ENCODE data around the gene HTRA3.
A peak's percentile ranks its signal among the peaks of the same experiment; 100 is the strongest.

HTRA3 gene

DNA sequence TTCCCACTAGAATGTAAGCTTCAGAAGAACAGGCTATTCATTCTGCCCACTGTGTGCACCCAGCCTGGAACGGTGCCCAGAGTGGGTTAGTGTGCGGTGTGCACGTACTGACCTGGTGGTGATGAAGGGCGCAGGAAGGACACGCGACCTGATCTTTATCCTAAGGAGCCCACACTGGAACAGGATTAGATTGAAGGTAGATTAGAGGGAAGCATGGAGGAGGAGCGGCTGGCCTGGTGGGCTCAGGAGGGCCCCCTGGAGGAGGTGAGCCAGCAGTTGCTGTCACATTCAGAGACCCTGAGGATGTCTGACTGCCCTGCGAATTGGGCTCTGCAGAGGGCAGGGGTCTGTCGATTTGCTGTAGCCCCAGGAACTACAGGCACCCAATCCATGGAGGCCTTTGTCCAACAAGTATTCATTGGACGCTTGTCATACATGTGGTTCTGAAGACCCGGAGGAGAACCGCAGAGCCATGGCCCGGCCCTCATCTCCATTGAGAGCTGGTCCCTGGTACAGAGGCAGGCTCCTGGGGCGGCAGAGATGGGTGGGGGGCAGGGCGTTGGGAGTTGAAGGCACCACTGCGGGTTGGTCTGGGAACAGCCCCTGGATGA is 73.2 kb downstream of the HTRA3 start:
- Histone ChIP-seq H3K36me3 (no peaks in the 10 kb centered on the region), H3K9me3 (ENCODE audit: severe bottlenecking) (peaks cover 3% of the 10 kb centered on the region), H3K4me3 (ENCODE audit: low read depth, low read length) (no peak overlapping the region), H3K27me3 (ENCODE audit: insufficient read depth, low read depth, severe bottlenecking) (no peaks in the 10 kb centered on the region), H3K27ac (peak overlapping the region; percentile 22)
- DNase-seq = peak; percentile 77
- TF ChIP-seq, protein P1, sequence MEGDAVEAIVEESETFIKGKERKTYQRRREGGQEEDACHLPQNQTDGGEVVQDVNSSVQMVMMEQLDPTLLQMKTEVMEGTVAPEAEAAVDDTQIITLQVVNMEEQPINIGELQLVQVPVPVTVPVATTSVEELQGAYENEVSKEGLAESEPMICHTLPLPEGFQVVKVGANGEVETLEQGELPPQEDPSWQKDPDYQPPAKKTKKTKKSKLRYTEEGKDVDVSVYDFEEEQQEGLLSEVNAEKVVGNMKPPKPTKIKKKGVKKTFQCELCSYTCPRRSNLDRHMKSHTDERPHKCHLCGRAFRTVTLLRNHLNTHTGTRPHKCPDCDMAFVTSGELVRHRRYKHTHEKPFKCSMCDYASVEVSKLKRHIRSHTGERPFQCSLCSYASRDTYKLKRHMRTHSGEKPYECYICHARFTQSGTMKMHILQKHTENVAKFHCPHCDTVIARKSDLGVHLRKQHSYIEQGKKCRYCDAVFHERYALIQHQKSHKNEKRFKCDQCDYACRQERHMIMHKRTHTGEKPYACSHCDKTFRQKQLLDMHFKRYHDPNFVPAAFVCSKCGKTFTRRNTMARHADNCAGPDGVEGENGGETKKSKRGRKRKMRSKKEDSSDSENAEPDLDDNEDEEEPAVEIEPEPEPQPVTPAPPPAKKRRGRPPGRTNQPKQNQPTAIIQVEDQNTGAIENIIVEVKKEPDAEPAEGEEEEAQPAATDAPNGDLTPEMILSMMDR (IDR thresholded peaks at IDR 0.05; ENCODE audit: low read depth, low read length) = peak; percentile 87

- Histone ChIP-seq H3K36me3 (no peaks in the 10 kb centered on the region), H3K27me3 (ENCODE audit: insufficient read depth, low read depth, severe bottlenecking) (no peaks in the 10 kb centered on the region), H3K4me3 (ENCODE audit: low read depth, low read length) (no peak overlapping the region), H3K9me3 (ENCODE audit: severe bottlenecking) (peaks cover 3% of the 10 kb centered on the region), H3K27ac (no peak overlapping the region)
- TF ChIP-seq, protein P1 (IDR thresholded peaks at IDR 0.05; ENCODE audit: low read depth, low read length) = no peak
- DNase-seq = no peak
Observed at GRCh38 chr4:8343262-8343966, 73.9 kb downstream of the HTRA3 start.

- H3K27me3 ChIP-seq (ENCODE audit: insufficient read depth, low read depth, severe bottlenecking) = no peaks in the 10 kb centered on the region
- no peak overlapping the region for H3K27ac ChIP-seq
- no peaks in the 10 kb centered on the region for H3K36me3 ChIP-seq
- H3K9me3 ChIP-seq (ENCODE audit: severe bottlenecking) = peaks cover 3% of the 10 kb centered on the region
- TF ChIP-seq, protein P1 (IDR thresholded peaks at IDR 0.05; ENCODE audit: low read depth, low read length) = no peak
- no peak for DNase-seq
- H3K4me3 ChIP-seq (ENCODE audit: low read depth, low read length) = no peak overlapping the region
Observed at GRCh38 chr4:8343967-8344331, 74.4 kb downstream of the HTRA3 start.

DNA sequence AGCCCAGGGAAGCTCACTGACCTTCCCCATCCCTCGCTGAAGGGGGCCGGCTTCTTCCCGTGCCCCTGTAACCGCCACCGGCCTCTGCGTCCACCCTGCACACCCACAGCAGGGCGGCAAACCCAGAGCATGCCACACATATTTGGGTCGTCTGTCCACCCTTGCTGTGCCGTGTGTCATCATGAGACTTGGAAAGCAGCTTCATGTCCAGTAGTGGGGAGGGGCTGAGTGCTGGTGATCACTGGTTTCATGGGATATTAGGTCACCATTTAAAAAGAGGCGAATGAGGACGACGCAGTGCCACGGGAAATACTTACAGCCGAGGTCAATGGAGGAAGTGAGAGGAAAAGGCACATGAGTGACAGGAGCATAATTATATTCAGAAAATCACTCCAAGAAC is 74.8 kb downstream of the HTRA3 start:
- peaks cover 3% of the 10 kb centered on the region for H3K9me3 ChIP-seq (ENCODE audit: severe bottlenecking)
- H3K27me3 ChIP-seq (ENCODE audit: insufficient read depth, low read depth, severe bottlenecking) = no peaks in the 10 kb centered on the region
- H3K4me3 ChIP-seq (ENCODE audit: low read depth, low read length) = no peak overlapping the region
- H3K27ac ChIP-seq = no peak overlapping the region
- DNase-seq = no peak
- TF ChIP-seq, protein P1 (IDR thresholded peaks at IDR 0.05; ENCODE audit: low read depth, low read length) = no peak
- no peaks in the 10 kb centered on the region for H3K36me3 ChIP-seq

DNA sequence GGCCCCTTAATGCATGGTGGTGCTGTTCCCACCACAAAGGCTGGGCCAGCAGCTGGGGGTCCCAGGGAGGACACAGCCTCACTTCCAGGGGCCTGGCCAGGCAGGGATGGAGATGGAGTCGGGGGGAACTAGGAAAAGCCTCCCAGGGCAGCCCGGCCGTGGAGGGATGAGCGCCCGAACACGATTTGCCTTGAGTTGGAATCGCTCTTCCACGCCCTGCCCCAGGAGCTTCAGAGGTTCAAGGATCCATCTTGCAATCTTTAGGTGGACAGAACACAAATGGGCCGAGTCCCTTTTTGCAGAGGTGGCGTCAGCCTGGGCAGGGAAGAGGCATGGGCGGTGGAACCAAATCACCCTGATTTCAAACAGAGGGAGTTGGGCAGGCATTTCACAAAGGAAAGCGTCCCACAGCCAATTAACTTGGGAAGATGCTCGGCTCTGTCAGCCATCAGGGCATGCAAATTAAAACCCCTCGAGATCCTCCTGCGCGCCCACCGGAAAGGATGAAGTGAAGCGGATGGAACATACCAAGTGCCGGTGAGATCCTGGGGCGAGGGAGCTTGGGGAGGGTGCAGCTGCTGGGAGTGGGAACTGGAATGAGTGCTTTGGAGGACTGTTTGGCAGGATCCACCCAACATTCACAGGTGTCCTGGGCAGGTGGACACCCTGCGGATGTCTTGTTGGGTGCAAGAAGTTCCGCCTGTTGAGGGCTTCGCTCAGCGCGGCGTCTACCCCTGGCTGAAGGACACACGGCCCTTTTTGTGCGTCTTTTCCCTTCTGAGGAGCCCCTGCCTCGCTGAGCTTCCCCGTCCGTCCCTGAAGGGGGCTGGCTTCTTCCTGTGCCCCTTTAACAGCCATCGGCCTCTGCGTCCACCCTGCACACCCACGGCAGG is 75.7 kb downstream of the HTRA3 start:
- DNase-seq = no peak
- H3K9me3 ChIP-seq (ENCODE audit: severe bottlenecking) = peaks cover 3% of the 10 kb centered on the region
- no peaks in the 10 kb centered on the region for H3K27me3 ChIP-seq (ENCODE audit: insufficient read depth, low read depth, severe bottlenecking)
- no peak overlapping the region for H3K4me3 ChIP-seq (ENCODE audit: low read depth, low read length)
- TF ChIP-seq, protein P1 (IDR thresholded peaks at IDR 0.05; ENCODE audit: low read depth, low read length) = no peak
- H3K27ac ChIP-seq = no peak overlapping the region
- H3K36me3 ChIP-seq = no peaks in the 10 kb centered on the region
